Measurements from ENCODE around the gene LGI4.

LGI4 gene

DNA sequence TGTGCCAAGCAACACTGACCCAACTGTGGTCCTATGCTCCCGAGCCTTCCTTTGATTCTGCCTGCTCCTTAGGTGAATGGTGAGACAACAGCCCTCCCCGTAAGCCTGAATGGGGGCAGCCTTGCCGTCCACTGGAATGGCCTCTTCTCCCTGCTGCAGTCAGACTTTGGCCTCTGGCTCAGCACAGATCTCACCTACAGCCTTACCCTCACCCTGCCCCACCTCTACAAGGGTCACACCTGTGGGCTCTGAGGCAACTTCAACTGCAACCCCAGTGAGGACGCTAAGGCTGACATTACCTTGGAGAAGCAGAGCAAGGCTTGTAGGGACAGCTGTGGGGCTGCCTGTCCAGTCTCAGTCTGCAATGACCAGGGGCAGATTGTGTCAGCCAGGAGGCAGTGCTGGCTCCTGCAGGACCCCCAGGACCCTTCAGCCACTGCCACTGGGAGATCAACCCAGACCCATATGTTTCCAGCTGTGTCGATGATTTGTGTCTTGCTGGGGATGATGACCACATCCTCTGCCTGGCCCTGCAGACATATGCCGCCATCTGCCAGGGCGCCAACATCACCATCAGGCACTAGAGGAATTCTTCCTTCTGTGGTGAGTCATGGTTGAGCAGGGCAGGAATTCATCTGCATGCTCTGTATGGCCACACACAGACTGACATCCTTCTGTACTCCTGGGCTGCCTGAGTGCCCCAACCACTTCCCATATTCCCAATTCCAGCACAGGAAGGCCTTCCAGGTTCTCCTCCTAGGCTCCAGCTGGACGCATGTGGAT lies 46.5 kb downstream of the LGI4 start:
- no peak overlapping the region for H3K4me3 ChIP-seq (ENCODE audit: low read depth, low read length)

DNA sequence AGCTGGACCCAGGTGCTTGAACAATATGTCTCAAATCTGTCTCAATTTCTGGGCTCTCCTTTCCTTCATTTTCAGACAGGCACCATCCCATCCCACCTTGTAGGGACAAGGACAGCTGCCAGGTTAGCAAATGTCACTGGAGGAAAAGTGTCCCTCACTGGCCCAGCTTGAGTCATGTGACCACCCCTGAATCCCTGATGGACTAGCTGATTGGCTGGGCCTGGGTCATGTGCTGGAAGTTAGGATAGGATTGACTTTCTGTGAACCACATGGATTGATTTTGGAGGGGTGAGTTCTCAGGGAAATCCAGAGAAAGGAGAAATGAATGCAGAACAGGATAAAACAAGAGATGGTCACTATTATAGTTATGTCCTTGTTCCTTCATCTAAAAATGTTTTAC lies 47.5 kb downstream of the LGI4 start:
- no peak overlapping the region for H3K4me3 ChIP-seq (ENCODE audit: low read depth, low read length)

DNA sequence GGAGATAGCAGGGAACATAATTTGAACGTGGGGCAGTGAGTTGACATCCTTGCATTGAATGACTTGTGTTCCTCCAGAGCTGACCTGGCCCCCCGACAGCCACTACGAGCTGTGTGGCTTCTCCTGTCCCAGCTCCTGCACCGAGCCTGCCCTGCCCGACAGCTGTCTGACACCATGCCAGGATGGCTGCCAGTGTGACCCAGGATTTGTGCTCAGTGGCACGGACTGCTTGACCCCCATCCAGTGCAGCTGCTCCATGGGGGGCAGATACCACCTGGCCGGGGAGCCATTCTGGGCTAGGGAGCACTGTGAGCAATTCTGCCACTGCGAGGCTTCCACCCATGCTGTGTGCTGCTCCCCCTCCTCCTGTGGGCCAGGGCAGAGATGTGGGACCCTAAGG lies 48.4 kb downstream of the LGI4 start:
- H3K4me3 ChIP-seq (ENCODE audit: low read depth, low read length): no peak overlapping the region

DNA sequence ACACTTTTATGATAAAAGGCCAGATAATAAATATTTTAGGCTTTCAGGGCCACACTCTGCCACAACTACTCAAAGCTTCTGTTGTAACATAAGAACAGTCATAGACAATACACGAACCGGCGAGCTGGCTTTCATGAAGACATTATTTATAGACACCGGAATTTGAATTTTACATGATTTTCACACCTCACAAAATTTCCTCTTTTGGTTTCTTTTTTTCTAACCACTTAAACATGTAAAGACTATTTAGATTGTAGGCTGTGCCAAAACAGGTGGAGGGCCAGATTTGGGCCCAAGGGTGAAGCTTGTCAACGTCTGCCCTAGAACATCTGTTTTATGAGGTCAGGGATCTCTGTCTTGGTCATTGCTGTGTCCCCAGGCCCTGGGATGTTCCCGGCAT lies 48.9 kb downstream of the LGI4 start:
- no peak overlapping the region for H3K4me3 ChIP-seq (ENCODE audit: low read depth, low read length)

DNA sequence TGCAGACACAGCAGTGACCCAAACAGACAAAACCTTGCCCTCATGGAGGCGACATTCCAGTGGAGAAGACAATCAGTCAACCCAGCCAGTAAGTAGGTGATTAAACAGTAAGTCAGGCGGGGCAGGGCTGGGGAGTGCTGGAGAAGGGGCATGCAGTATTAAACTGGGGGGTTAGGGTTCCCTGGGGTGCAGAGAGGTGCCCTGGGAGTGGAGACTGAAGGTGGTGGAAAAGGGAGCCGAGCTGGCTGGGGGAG lies 50.4 kb downstream of the LGI4 start:
- H3K4me3 ChIP-seq (ENCODE audit: low read depth, low read length): no peak overlapping the region

DNA sequence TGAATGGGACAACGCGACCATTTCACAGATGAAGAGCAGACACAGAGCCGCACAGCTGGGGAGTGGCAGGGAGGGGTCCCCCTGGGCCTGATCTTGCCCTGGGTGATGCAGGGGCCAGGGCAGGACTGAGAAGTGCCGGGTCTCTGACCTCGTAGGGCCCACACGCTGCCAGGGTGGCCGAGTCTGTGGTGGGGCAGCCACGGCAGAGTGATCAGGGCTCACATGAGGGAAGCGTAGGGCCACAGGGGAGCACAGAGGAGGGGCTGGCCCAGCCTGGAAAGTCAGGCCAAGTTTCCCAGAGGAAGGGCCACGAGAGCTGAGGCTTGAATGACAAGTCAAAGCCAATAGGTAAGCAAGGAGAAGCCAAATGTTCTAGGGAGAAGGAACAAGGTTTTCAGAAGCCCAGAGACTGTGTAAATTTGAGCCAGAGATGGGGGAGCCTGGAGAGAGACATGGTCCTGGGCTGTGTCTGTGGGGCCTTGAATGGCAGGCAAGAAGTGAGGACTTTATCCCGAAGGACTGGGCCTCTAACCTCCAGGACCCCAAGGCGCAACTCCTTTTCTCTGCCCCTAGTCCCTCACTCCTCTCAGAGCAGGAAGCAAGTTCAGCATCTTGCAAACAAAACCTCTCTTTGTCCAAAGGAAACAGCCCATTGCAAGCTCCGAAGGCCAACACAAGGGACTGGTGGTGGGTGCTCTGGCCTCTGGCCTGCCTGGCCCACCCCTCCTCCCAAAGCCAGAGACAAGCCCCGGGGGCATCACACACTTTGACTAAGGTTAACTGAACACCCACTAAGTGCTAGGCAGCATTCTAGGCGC lies 51.0 kb downstream of the LGI4 start:
- no peak overlapping the region for H3K4me3 ChIP-seq (ENCODE audit: low read depth, low read length)

DNA sequence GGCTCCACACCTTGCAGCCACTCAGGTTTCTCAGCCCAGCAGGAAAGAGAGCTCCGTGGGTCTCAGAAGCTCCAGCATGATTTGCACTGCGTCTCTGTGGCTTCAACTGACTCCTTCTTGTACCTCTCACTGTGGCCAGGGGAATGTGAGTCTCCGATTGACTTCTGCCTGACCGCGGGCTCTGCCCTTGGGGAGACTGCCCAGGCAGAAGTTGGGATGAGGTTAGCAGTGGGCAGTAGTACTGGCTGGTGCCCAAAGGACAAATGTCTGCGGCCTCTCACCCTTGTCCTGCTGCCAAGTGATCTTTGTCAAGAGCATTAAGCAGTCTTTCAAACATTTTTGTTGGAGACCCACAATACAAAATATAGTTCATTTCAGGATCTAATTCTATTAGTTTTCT lies 53.7 kb downstream of the LGI4 start:
- H3K4me3 ChIP-seq (ENCODE audit: low read depth, low read length): no peak overlapping the region

DNA sequence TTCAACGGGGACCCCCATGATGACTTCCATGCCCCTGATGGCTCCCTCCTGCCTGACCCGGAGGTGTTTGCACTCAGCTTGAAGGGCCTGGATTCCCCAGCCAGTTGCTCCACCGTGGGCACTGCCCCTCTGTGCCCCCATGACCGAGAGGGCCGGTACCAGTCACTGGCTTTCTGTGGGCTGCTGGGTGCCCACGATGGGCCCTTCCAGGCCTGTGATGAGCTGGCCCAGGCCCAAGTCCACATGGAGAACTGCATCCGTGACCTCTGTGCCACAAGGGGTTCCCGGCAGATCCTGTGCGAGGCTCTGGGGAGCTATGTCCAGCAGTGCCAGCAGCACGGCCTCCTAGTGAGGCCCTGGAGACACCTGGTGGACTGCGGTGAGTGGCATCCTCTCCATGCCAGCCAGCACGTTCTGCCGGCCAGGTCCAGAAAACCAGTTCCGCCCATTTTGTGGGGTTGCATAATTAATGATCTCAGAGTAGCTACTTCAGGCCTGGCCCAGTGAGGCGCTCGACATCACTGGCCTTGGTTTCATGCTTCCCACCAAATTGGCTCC lies 54.2 kb downstream of the LGI4 start:
- H3K4me3 ChIP-seq (ENCODE audit: low read depth, low read length): no peak overlapping the region

DNA sequence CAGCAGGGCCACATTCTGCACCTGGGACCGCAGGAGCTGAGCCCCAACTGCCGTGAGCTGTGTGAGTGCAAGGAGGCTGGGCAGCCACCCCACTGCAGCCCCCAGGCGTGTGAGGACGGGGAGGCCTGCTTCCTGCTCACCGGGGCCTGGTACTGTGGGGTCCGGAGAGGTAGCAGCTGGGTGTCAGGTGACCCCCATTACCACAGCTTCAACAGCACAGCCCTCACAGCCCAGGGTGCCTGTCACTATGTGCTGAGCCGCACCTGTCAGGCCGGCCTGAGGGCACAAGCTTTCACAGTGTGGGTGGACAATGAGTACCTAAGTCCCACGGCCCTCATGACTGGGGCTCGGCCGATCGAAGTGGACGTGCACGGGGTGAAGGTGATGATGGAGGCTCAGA lies 55.0 kb downstream of the LGI4 start:
- H3K4me3 ChIP-seq (ENCODE audit: low read depth, low read length): no peak overlapping the region

DNA sequence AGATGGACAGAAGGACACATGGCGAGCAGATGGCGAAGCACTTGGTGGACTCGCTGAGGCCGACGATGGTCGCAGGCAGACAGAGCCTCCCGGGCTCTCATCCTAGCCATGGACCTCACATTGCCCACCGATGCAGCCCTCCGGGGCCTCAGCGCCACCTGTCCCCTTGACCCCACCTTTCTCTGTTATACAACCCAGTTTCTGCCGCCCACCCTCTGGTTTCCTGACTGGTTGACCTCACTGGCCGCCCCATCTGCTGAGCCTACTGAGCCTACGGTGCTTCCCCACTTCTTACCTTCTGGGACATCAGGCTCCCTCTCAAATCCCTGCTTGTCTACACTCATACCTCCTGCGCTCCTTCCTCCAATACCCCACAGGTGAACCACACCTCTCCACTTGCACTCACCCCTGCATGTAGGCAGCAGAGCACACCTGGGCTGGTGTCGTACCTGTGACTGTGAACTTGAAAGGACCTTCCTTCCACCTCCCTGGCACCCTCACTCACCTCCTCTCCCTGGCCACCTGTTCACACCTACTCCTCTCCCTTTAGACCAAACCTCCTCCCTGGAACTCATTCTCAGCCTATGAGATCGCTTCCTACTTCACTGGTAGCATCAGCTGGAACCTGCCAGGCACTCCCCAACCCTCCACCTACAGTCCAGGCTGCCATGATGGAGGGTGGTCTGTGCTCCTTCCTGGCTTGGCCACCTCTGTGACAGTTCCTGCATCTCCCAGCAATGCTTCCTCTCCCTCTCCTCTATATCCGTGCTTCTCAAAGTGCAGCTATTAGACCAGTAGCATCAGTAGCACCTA lies 57.2 kb downstream of the LGI4 start:
- H3K4me3 ChIP-seq (ENCODE audit: low read depth, low read length): no peak overlapping the region

DNA sequence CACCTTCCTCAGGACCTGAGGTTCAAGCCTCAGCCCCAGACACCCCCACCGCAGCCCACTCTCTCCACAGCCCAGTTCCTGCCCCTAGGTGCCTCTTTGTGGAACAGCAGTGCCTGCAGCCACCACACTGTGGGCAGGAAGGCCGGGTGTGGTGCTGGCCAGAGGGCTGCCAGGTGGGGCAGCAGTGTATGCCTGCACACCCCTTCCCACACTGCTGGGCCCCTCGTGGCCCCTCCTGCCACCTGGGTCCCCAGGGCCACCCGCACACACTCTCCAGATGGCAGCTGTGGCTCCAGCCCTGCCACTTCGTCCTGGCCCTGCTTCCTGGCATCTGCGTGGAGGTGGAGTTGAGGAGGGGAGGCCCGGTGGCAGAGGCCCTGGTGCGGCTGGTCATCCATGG lies 58.2 kb downstream of the LGI4 start:
- no peak overlapping the region for H3K4me3 ChIP-seq (ENCODE audit: low read depth, low read length)

DNA sequence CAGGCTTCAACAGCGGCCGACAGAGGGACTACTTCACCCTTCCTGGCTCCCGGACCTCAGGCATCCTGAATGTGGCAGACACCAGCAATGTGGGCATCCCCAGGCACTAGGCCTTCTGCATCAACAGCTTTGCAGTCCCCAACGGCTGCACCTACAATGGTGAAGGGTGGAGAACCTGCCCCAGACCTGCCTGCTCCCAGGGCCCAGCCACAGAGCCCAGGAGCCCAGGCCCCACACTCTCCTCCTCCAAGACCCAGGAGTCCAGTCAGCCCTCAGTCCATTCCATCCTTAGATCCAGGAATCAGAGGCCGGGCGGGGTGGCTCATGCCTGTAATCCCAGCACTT lies 58.9 kb downstream of the LGI4 start:
- H3K4me3 ChIP-seq (ENCODE audit: low read depth, low read length): no peak overlapping the region

DNA sequence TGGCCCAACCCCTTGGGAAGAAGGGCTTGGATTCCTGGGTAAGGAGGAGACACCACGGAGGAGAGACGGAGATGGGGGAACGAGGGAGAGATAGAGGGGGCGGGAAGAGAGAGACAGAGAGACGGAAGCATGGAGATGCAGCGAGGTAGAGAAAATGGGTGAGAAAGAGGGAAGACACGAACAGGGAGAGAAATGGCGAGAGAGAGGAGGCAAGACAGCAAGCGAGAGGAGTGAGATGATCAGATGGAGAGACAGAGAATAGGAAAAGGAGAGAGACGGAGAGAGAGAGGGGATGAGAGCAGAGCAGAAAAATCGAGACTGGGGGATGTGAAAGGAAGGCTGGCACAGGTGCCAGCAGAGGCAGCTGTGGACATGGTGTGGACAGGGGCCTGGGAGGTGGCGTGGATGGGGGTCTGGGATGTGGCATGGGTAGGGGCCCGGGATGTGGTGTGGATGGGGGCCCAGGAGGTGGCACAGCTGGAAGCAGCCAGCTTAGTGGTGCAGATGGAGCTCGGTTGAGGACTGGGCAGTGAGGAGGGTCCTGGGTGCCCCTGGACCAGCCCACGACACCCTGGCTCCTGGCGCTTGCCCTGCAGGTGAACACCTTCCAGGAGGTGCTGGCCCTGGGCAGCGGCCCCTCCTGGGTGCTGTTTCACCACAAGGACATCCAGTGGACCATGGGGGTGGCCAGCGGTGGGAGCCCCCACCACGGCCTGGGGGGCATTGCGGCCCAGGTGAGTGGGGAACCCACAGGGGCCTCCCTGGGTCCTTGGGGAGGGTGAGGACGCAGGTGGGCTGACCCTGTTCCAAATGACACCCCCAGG lies 59.4 kb downstream of the LGI4 start:
- H3K4me3 ChIP-seq (ENCODE audit: low read depth, low read length): no peak overlapping the region

All from iPS-11a (cell line).